Measurements from ENCODE around the gene SULT1A1. TPM values are rescaled to one million over a fixed set of nuclear protein-coding genes. Genes with fewer than 3 reads are reported as not detected.
"Not testable (repeated sequence)": the region's sequence is repeated elsewhere in the genome, so short reads cannot be mapped to it uniquely, and the experiment has no call there.

SULT1A1 gene
- total RNA-seq, 1 donor from 2014 or later, result 11.4 TPM

- H3K4me3 Mint-ChIP-seq (ENCODE audit: unreplicated experiment); H3K9me3 Mint-ChIP-seq (ENCODE audit: unreplicated experiment); DNase-seq (ENCODE audit: extremely low spot score, unreplicated experiment); H3K4me1 Mint-ChIP-seq (ENCODE audit: unreplicated experiment); H3K27ac Mint-ChIP-seq (ENCODE audit: unreplicated experiment); H3K27me3 Mint-ChIP-seq (ENCODE audit: unreplicated experiment); H3K36me3 Mint-ChIP-seq (ENCODE audit: unreplicated experiment): not testable (repeated sequence)
These were observed 2.8 kb upstream of the SULT1A1 start for GRCh38 chr16:28612359-28613280.

GRCh38 chr16:28610595-28611191, 849 bp upstream of the SULT1A1 start:
- H3K4me1 Mint-ChIP-seq (ENCODE audit: unreplicated experiment), result peaks cover 9% of the 10 kb centered on the region
- no peak for DNase-seq (ENCODE audit: extremely low spot score, unreplicated experiment)
- TF ChIP-seq, protein P1, sequence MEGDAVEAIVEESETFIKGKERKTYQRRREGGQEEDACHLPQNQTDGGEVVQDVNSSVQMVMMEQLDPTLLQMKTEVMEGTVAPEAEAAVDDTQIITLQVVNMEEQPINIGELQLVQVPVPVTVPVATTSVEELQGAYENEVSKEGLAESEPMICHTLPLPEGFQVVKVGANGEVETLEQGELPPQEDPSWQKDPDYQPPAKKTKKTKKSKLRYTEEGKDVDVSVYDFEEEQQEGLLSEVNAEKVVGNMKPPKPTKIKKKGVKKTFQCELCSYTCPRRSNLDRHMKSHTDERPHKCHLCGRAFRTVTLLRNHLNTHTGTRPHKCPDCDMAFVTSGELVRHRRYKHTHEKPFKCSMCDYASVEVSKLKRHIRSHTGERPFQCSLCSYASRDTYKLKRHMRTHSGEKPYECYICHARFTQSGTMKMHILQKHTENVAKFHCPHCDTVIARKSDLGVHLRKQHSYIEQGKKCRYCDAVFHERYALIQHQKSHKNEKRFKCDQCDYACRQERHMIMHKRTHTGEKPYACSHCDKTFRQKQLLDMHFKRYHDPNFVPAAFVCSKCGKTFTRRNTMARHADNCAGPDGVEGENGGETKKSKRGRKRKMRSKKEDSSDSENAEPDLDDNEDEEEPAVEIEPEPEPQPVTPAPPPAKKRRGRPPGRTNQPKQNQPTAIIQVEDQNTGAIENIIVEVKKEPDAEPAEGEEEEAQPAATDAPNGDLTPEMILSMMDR (IDR thresholded peaks at IDR 0.05), result no peak
- no peaks in the 10 kb centered on the region for H3K27me3 Mint-ChIP-seq (ENCODE audit: unreplicated experiment)
- no peaks in the 10 kb centered on the region for H3K36me3 Mint-ChIP-seq (ENCODE audit: unreplicated experiment)
- H3K27ac Mint-ChIP-seq (ENCODE audit: unreplicated experiment), result no peak overlapping the region
- H3K4me3 Mint-ChIP-seq (ENCODE audit: unreplicated experiment), result peak overlapping the region; percentile 26
- H3K9me3 Mint-ChIP-seq (ENCODE audit: unreplicated experiment), result no peaks in the 10 kb centered on the region

GRCh38 chr16:28608867-28609596, 812 bp downstream of the SULT1A1 start:
- not testable (repeated sequence) for H3K4me1 Mint-ChIP-seq (ENCODE audit: unreplicated experiment); H3K9me3 Mint-ChIP-seq (ENCODE audit: unreplicated experiment); H3K27me3 Mint-ChIP-seq (ENCODE audit: unreplicated experiment); DNase-seq (ENCODE audit: extremely low spot score, unreplicated experiment); H3K36me3 Mint-ChIP-seq (ENCODE audit: unreplicated experiment)
- Mint-ChIP-seq H3K4me3 (ENCODE audit: unreplicated experiment) (peak overlapping the region; percentile 64), H3K27ac (ENCODE audit: unreplicated experiment) (peak overlapping the region; percentile 38)

DNA sequence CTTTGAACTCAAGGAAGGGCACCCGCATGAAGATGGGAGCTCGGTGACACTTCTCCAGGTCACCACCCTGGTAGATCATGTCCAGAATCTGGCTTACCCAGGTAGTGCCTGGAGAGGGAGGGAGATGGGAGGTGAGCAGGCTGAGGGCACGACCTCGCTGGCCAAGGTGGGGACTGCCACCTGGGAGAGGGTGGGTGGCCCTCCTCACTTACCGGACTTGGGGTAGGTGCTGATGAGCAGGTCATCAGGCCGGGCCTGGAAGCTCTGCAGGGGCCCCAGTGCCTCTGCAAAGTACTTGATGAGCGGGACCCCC, 1.4 kb downstream of the SULT1A1 start:
- not testable (repeated sequence) for DNase-seq (ENCODE audit: extremely low spot score, unreplicated experiment); H3K4me3 Mint-ChIP-seq (ENCODE audit: unreplicated experiment); H3K27ac Mint-ChIP-seq (ENCODE audit: unreplicated experiment); H3K4me1 Mint-ChIP-seq (ENCODE audit: unreplicated experiment); H3K27me3 Mint-ChIP-seq (ENCODE audit: unreplicated experiment); H3K36me3 Mint-ChIP-seq (ENCODE audit: unreplicated experiment); H3K9me3 Mint-ChIP-seq (ENCODE audit: unreplicated experiment)

DNA sequence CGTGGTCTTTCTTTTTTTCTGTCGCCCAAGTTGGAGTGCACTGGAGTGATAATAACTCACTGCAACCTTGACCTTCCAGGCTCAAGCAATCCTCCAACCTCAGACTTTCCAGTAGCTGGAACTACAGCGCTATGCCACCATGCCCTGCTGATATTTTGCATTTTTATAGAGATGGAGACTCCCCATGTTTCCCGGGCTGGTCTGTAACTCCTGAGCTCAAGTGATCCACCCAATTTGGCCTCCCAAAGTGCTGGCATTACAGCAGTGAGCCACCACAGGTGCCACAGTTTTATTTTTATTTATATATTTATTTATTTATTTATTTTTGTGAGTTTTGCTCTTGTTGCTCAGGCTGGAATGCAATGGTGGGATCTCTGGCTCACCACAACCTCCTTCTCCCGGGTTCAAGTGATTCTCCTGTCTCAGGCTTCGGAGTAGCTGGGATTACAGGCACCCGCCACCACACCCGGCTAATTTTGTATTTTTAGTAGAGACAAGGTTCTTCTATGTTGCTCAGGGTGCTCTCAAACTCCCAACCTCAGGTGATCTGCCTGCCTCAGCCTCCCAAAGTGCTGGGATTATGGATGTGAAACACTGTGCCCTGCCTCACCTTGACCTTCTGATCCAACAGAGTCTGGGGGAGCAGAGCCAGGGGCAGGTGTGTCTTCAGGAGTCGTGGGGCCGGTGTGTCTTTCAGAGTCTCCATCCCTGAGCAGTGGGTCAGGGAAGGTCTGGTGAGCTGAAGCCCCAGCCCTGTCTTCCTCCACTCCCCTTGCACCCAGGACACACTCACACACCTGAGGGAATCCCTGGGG, 2.0 kb downstream of the SULT1A1 start:
- H3K4me3 Mint-ChIP-seq (ENCODE audit: unreplicated experiment); H3K9me3 Mint-ChIP-seq (ENCODE audit: unreplicated experiment); H3K36me3 Mint-ChIP-seq (ENCODE audit: unreplicated experiment); H3K27ac Mint-ChIP-seq (ENCODE audit: unreplicated experiment); H3K27me3 Mint-ChIP-seq (ENCODE audit: unreplicated experiment); DNase-seq (ENCODE audit: extremely low spot score, unreplicated experiment); H3K4me1 Mint-ChIP-seq (ENCODE audit: unreplicated experiment): not testable (repeated sequence)

DNA sequence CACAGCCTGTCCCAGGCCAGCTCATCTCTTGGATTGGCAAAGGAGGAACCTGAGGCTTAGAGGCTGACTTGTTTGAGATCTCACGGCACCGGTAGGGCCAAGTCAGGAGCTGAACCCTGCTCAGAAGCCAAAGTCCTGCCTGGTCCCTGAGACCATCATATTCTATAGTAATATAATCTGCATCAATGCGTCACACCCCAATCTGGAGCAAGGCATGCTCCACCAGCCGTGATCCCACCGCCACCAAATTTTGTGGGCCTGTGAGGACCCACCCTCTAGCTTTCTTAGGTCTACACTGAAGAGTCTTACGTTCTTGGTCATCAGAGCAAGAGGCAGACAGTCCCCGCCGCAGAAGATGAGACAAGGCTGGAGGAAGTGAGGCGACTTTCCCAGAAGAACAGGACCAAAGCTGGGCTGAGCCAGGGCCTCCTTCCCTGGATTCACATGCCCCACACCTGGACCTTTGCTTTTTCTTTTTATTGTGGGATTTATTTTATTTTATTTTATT, 2.7 kb downstream of the SULT1A1 start:
- Mint-ChIP-seq H3K36me3 (ENCODE audit: unreplicated experiment) (no peaks in the 10 kb centered on the region), H3K4me3 (ENCODE audit: unreplicated experiment) (no peak overlapping the region), H3K4me1 (ENCODE audit: unreplicated experiment) (peaks cover 9% of the 10 kb centered on the region), H3K9me3 (ENCODE audit: unreplicated experiment) (no peaks in the 10 kb centered on the region), H3K27ac (ENCODE audit: unreplicated experiment) (no peak overlapping the region), H3K27me3 (ENCODE audit: unreplicated experiment) (no peaks in the 10 kb centered on the region)
- DNase-seq (ENCODE audit: extremely low spot score, unreplicated experiment), result no peak
- TF ChIP-seq, protein P1 (IDR thresholded peaks at IDR 0.05), result no peak

Measured in osteocyte (in vitro differentiated cells).